Natural killer cell (primary cell): Measurements from ENCODE around the gene ARHGAP44. TPM values are rescaled to one million over a fixed set of nuclear protein-coding genes. Genes with fewer than 3 reads are reported as not detected.

ENCODE experiments used
- ATAC-seq, 3 donors: fragments of 150-1000 bp in 2 of 3; fragments of 200-7000 bp in 1 of 3; cut with Tn5 transposase; 1 replicate in 1 of 3; 2 replicates in 2 of 3; pipeline ENCODE4 v1.10.0; 2021; ENCODE audit warnings: mild to moderate bottlenecking in 2 of 3, moderate library complexity in 2 of 3
- DNase-seq, 2 donors: peaks; one replicate each; pipeline versions ENCODE4 v3.0.0 to v3.0.0-alpha.2; 2013 to 2021; ENCODE audit warnings: mixed read lengths in 1 of 2
- H3K27ac ChIP-seq: one replicate; pipeline ENCODE4 v1.5.1; 2013; ENCODE audit warnings: mild to moderate bottlenecking, low read length
- H3K27me3 ChIP-seq: one replicate; pipeline ENCODE4 v1.6.1; 2013; ENCODE audit warnings: low read length; ENCODE audit not compliant: control insufficient read depth, insufficient read depth
- H3K36me3 ChIP-seq: one replicate; pipeline ENCODE4 v1.6.1; 2013; ENCODE audit warnings: low read length; ENCODE audit not compliant: control insufficient read depth, insufficient read depth
- H3K4me1 ChIP-seq: one replicate; pipeline ENCODE4 v1.6.1; 2013; ENCODE audit warnings: low read length; ENCODE audit not compliant: control insufficient read depth, insufficient read depth
- H3K4me3 ChIP-seq: one replicate; pipeline ENCODE4 v1.5.1; 2013; ENCODE audit warnings: low read length
- H3K9me3 ChIP-seq: one replicate; pipeline ENCODE4 v1.6.1; 2013; ENCODE audit warnings: low read length; ENCODE audit not compliant: control insufficient read depth, insufficient read depth
- H3K27ac Mint-ChIP-seq, 2 donors: one replicate each; pipeline ENCODE4 v1.8.0; 2022; ENCODE audit warnings: mild to moderate bottlenecking in 2 of 2, mixed read lengths in 2 of 2, moderate library complexity in 1 of 2
- H3K27me3 Mint-ChIP-seq, 2 donors: one replicate each; pipeline ENCODE4 v1.8.0; 2022; ENCODE audit warnings: low read depth in 2 of 2, mixed read lengths in 2 of 2
- H3K36me3 Mint-ChIP-seq: one replicate; pipeline ENCODE4 v1.8.0; 2022; ENCODE audit warnings: mixed read lengths
- H3K4me1 Mint-ChIP-seq, 2 donors: one replicate each; pipeline ENCODE4 v1.8.0; 2022; ENCODE audit warnings: mixed read lengths in 2 of 2
- H3K4me3 Mint-ChIP-seq: one replicate; pipeline ENCODE4 v1.8.0; 2022; ENCODE audit warnings: mild to moderate bottlenecking, moderate library complexity, mixed read lengths
- H3K9me3 Mint-ChIP-seq, 2 donors: one replicate each; pipeline ENCODE4 v1.8.0; 2022; ENCODE audit warnings: mixed read lengths in 2 of 2
- WGBS: methylation state at CpG from one replicate; pipeline ENCODE4 v1.1.7; 2013; ENCODE audit warnings: missing lambda C conversion rate; ENCODE audit not compliant: insufficient coverage; 5-methylcytosine and 5-hydroxymethylcytosine counted together
- intact Hi-C: fragments of 100-400 bp; cut with micrococcal nuclease; formaldehyde crosslinking; loops from one replicate; pipeline ENCODE4 v1.14.2; 2022
- total RNA-seq, 4 donors: library from RNA; stranded (reverse); fragments of 120-200 nt in 1 of 4; gene quantifications; one replicate each; pipeline versions ENCODE4 v1.2.3 to v1.2.4, GENCODE V29; 2013 to 2022
- TF ChIP-seq, protein P1 (sequence below): fragments of 200-600 bp; IDR thresholded peaks from one replicate; pipeline ENCODE4 v1.8.0; 2022; ENCODE audit warnings: antibody characterized with exemption

ARHGAP44 gene
- total RNA-seq, 3 donors from 2014 or later (not counting 1 experiment from before 2014, with no cell fraction given): not detected

DNA sequence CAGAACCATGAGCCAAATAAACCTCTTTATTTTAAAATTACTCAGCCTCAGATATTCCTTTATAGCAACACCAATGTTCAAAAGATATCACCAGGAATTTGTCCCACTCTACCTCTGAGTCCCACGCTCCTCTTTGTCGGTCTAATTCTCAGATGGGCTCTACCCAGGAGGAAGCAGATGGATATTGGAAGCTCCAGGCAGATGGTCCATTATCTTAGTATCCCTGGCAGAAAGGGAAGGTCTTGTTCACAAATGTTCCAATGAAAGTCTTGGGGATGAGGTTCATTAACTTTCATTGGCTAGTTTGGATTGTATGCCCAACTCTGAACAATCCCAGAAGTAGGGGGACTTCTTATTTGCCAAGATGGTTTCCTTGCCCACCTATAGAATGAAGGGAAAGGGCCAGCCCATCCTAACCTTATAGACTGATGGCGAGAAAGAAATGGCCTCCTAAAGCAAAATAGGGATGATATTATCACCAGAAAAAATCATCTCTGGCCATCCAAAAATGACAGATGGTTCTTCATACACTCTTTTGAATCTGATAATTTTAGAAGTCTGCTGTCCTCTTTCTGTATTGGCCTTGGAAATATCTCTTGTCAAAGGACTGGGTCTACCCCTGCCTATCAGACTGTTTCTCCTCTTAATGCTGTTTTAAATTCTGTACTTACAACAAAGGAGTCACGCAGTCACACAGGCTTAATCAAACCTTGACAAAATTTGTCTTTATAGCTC is 249.8 kb downstream of the ARHGAP44 start:
- WGBS: 90% methylated on average over 4 of the region's 4 CpGs
- Histone ChIP-seq H3K27ac (no peak overlapping the region), H3K9me3 (no peaks in the 10 kb centered on the region), H3K27me3 (no peaks in the 10 kb centered on the region), H3K4me1 (no peaks in the 10 kb centered on the region), H3K4me3 (no peak overlapping the region), H3K36me3 (no peaks in the 10 kb centered on the region)
- TF ChIP-seq, protein P1, sequence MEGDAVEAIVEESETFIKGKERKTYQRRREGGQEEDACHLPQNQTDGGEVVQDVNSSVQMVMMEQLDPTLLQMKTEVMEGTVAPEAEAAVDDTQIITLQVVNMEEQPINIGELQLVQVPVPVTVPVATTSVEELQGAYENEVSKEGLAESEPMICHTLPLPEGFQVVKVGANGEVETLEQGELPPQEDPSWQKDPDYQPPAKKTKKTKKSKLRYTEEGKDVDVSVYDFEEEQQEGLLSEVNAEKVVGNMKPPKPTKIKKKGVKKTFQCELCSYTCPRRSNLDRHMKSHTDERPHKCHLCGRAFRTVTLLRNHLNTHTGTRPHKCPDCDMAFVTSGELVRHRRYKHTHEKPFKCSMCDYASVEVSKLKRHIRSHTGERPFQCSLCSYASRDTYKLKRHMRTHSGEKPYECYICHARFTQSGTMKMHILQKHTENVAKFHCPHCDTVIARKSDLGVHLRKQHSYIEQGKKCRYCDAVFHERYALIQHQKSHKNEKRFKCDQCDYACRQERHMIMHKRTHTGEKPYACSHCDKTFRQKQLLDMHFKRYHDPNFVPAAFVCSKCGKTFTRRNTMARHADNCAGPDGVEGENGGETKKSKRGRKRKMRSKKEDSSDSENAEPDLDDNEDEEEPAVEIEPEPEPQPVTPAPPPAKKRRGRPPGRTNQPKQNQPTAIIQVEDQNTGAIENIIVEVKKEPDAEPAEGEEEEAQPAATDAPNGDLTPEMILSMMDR: no peak
- no peaks in the 10 kb centered on the region for H3K4me1 Mint-ChIP-seq
- ATAC-seq (no peak), DNase-seq (no peak)
- H3K9me3 Mint-ChIP-seq: peaks cover 0 to 2% of the 10 kb centered on the region in 2 donors
- H3K27ac Mint-ChIP-seq: no peak overlapping the region
- no peaks in the 10 kb centered on the region for H3K36me3 Mint-ChIP-seq
- intact Hi-C loops: no loop called here
- H3K4me3 Mint-ChIP-seq: no peak overlapping the region
- peaks cover 18 to 19% of the 10 kb centered on the region in 2 donors for H3K27me3 Mint-ChIP-seq

Other genes starting within 250 kb of the ARHGAP44 start
- gene MYOCD, start 123.6 kb upstream of the ARHGAP44 start, total RNA-seq: not detected
- 10 to 100 TPM; 65.5 to 84.2 (median 83.4) TPM for gene ELAC2, start 228.5 kb downstream of the ARHGAP44 start, total RNA-seq